Kidney (tissue), 14 donors: ENCODE results near the gene NEDD8. TPM values are rescaled to one million over a fixed set of nuclear protein-coding genes. Genes with fewer than 3 reads are reported as not detected.
A peak's percentile ranks its signal among the peaks of the same experiment; 100 is the strongest.

Experiments
- DNase-seq, 5 donors: peaks; one replicate each; pipeline ENCODE4 v3.0.0-alpha.2; 2013 to 2020
- FAIRE-seq: peaks from 2 replicates; lab custom pipeline; 2012; peaks lifted over from hg19 to GRCh38; lab: Jason Lieb, UNC
- H3K27ac ChIP-seq, 2 donors: one replicate each; pipeline ENCODE4 v1.7.0; 2013; ENCODE audit warnings: low read depth in 2 of 2, low read length in 2 of 2, inconsistent platforms in 1 of 2
- H3K27me3 ChIP-seq: one replicate; pipeline ENCODE4 v1.7.1; 2013; ENCODE audit warnings: low read length, inconsistent platforms; ENCODE audit not compliant: control insufficient read depth, insufficient read depth
- H3K36me3 ChIP-seq, 3 donors: one replicate each; pipeline versions ENCODE4 v1.7.0 to v1.7.1; 2013; ENCODE audit warnings: low read length in 3 of 3, control low read depth in 1 of 3, inconsistent platforms in 1 of 3; ENCODE audit not compliant: insufficient read depth in 3 of 3, control insufficient read depth in 2 of 3
- H3K4me1 ChIP-seq, 3 donors: one replicate each; pipeline versions ENCODE4 v1.7.0 to v1.7.1; 2013; ENCODE audit warnings: low read length in 3 of 3, inconsistent platforms in 1 of 3, low read depth in 1 of 3; ENCODE audit not compliant: control insufficient read depth in 2 of 3, insufficient read depth in 2 of 3
- H3K4me3 ChIP-seq, 3 donors: one replicate each; pipeline versions ENCODE4 v1.7.0 to v1.8.1; 2013; ENCODE audit warnings: low read length in 3 of 3, control low read depth in 1 of 3, inconsistent platforms in 1 of 3
- H3K9ac ChIP-seq, 3 donors: one replicate each; pipeline versions ENCODE4 v1.7.0 to v1.7.1; 2013; ENCODE audit warnings: low read length in 3 of 3, control low read depth in 1 of 3, inconsistent platforms in 1 of 3
- H3K9me3 ChIP-seq, 3 donors: one replicate each; pipeline versions ENCODE4 v1.7.0 to v1.7.1; 2013; ENCODE audit warnings: low read length in 3 of 3, control low read depth in 1 of 3, inconsistent platforms in 1 of 3; ENCODE audit not compliant: control insufficient read depth in 2 of 3, insufficient read depth in 1 of 3
- CTCF ChIP-seq: IDR thresholded peaks from 3 replicates; pipeline ENCODE4 v1.5.1; 2012; ENCODE audit warnings: mild to moderate bottlenecking, moderate library complexity, borderline replicate concordance; ENCODE audit not compliant: insufficient read depth; ENCODE audit errors: extremely low read depth
- intact Hi-C: fragments of 100-400 bp; cut with DNase I; formaldehyde crosslinking; loops from one replicate; pipeline ENCODE4 v1.11.1; 2022
- polyA plus RNA-seq: library from polyadenylated mRNA; stranded (reverse); fragments of 350-450 nt; fragmentation: Illumina TruSeq; extraction: RNeasy Lipid Tissue Mini Kit (QIAGEN cat#74804); gene quantifications from one replicate; pipeline ENCODE4 v1.2.3, GENCODE V29; 2014; ENCODE audit warnings: low read depth, low replicate concordance; ENCODE audit not compliant: insufficient read depth
- total RNA-seq: library from RNA; stranded (reverse); fragmentation: NEBNext Ultra II Directional; extraction: Animal tissue kit (Norgen Biotek cat#: 25700); gene quantifications from one replicate; pipeline ENCODE4 v1.2.1, GENCODE V29; 2021
- donor health status: control.
- donor health status: control.
- donor health status: control.
- donor health status: control.
- donor health status: control.
- donor health status: DM: yes; HTN: yes; CAD: no.
- donor health status: Normal renal cell carcinoma (clear cell type).

The NEDD8 gene
- total and polyA plus RNA-seq, 2 donors from 2014 or later, result 145 to 439 TPM

GRCh38 chr14:24262821-24263733, 30.9 kb upstream of the NEDD8 start, which contains the start of gene TGM1:
TGM1 (minus strand) TSS chr14:24263177; CDS start chr14:24262352, 825 bp downstream.
- Histone ChIP-seq H3K27me3 (no peaks in the 10 kb centered on the region), H3K9ac (no peak within 1 kb of the TSS), H3K36me3 (peaks cover 0 to 7% (median 7%) of the 10 kb centered on the region in 3 donors), H3K9me3 (no peaks in the 10 kb centered on the region), H3K4me3 (no peak within 1 kb of the TSS), H3K27ac (no peak within 1 kb of the TSS), H3K4me1 (peaks cover 0 to 3% (median 0%) of the 10 kb centered on the region in 3 donors)
- FAIRE-seq (no peak), DNase-seq (peak in 1 of 5 donors; percentile 54)
- no peak for TF ChIP-seq CTCF
- intact Hi-C loops, result no loop called here

- no peak for TF ChIP-seq CTCF
- Histone ChIP-seq H3K27me3 (no peaks in the 10 kb centered on the region), H3K4me1 (peaks cover 0 to 3% (median 0%) of the 10 kb centered on the region in 3 donors), H3K9ac (no peak overlapping the region), H3K36me3 (peaks cover 0 to 4% (median 1%) of the 10 kb centered on the region in 3 donors), H3K27ac (no peak overlapping the region), H3K9me3 (no peaks in the 10 kb centered on the region), H3K4me3 (no peak overlapping the region)
- no peak for FAIRE-seq
- peak in 1 of 5 donors; percentile 68 for DNase-seq
- intact Hi-C loops, result no loop called here
These were observed 29.8 kb upstream of the NEDD8 start for GRCh38 chr14:24261969-24262327.

- intact Hi-C loops, result no loop called here
- Histone ChIP-seq H3K36me3 (no peaks in the 10 kb centered on the region), H3K4me3 (no peak overlapping the region), H3K9me3 (no peaks in the 10 kb centered on the region), H3K4me1 (peaks cover 0 to 3% (median 0%) of the 10 kb centered on the region in 3 donors), H3K27me3 (no peaks in the 10 kb centered on the region), H3K27ac (no peak overlapping the region), H3K9ac (no peak overlapping the region)
- TF ChIP-seq CTCF, result no peak
- no peak for DNase-seq
- FAIRE-seq, result no peak
These were observed 29.2 kb upstream of the NEDD8 start for GRCh38 chr14:24261256-24261968.
